ENCODE data around the gene BMPR1B.
"Not testable (repeated sequence)": the region's sequence is repeated elsewhere in the genome, so short reads cannot be mapped to it uniquely, and the experiment has no call there.

BMPR1B gene

GRCh38 chr4:95038791-95039190, 281.0 kb downstream of the BMPR1B start:
- DNase-seq (ENCODE audit: low read depth) = no peak

GRCh38 chr4:95044324-95044837, 286.6 kb downstream of the BMPR1B start:
- no peak for DNase-seq (ENCODE audit: low read depth)

- no peak for DNase-seq (ENCODE audit: low read depth)
These were observed 287.7 kb downstream of the BMPR1B start for GRCh38 chr4:95045429-95045828.

- DNase-seq (ENCODE audit: low read depth) = no peak
These were observed 290.5 kb downstream of the BMPR1B start for GRCh38 chr4:95048296-95048695.

GRCh38 chr4:95049551-95050233, 291.9 kb downstream of the BMPR1B start:
- DNase-seq (ENCODE audit: low read depth) = no peak

GRCh38 chr4:95050980-95051701, 293.4 kb downstream of the BMPR1B start:
- no peak for DNase-seq (ENCODE audit: low read depth)

- DNase-seq (ENCODE audit: low read depth) = no peak
These were observed 293.9 kb downstream of the BMPR1B start for GRCh38 chr4:95051702-95052020.

- DNase-seq (ENCODE audit: low read depth) = no peak
These were observed 301.2 kb downstream of the BMPR1B start for GRCh38 chr4:95058991-95059390.

- DNase-seq (ENCODE audit: low read depth) = no peak
These were observed 301.9 kb downstream of the BMPR1B start for GRCh38 chr4:95059663-95060062.

GRCh38 chr4:95061220-95061619, 303.5 kb downstream of the BMPR1B start:
- no peak for DNase-seq (ENCODE audit: low read depth)

- DNase-seq (ENCODE audit: low read depth) = not testable (repeated sequence)
These were observed 304.0 kb downstream of the BMPR1B start for GRCh38 chr4:95061801-95062200.

GRCh38 chr4:95066050-95066449, 308.3 kb downstream of the BMPR1B start:
- no peak for DNase-seq (ENCODE audit: low read depth)

GRCh38 chr4:95068401-95068800, 310.6 kb downstream of the BMPR1B start:
- no peak for DNase-seq (ENCODE audit: low read depth)

- DNase-seq (ENCODE audit: low read depth) = no peak
These were observed 311.2 kb downstream of the BMPR1B start for GRCh38 chr4:95068818-95069478.

GRCh38 chr4:95071851-95072250, 314.1 kb downstream of the BMPR1B start:
- DNase-seq (ENCODE audit: low read depth) = no peak

GRCh38 chr4:95073646-95074045, 315.9 kb downstream of the BMPR1B start:
- DNase-seq (ENCODE audit: low read depth) = no peak

GRCh38 chr4:95077864-95078263, 320.1 kb downstream of the BMPR1B start:
- no peak for DNase-seq (ENCODE audit: low read depth)

GRCh38 chr4:95080969-95081368, 323.2 kb downstream of the BMPR1B start:
- DNase-seq (ENCODE audit: low read depth) = no peak

GRCh38 chr4:95084584-95084983, 326.8 kb downstream of the BMPR1B start:
- DNase-seq (ENCODE audit: low read depth) = no peak

- no peak for DNase-seq (ENCODE audit: low read depth)
These were observed 327.5 kb downstream of the BMPR1B start for GRCh38 chr4:95085124-95085833.

- no peak for DNase-seq (ENCODE audit: low read depth)
These were observed 328.8 kb downstream of the BMPR1B start for GRCh38 chr4:95086551-95086950.

- DNase-seq (ENCODE audit: low read depth) = no peak
These were observed 330.1 kb downstream of the BMPR1B start for GRCh38 chr4:95087657-95088455.
